Panc1 (cell line): Measurements from ENCODE around the gene WDFY1.

Experiments used
- TF ChIP-seq, protein P1 (sequence below): fragments of 450-650 bp; IDR thresholded peaks from 2 replicates; pipeline ENCODE4 v1.5.1; 2017; ENCODE audit warnings: mild to moderate bottlenecking
- TF ChIP-seq, protein P2 (sequence below), 2 experiments: IDR thresholded peaks; 2 replicates each; pipeline ENCODE4 v1.6.1; 2011 to 2012; ENCODE audit warnings: low read depth in 2 of 2, control low read depth in 1 of 2, low read length in 1 of 2, mild to moderate bottlenecking in 1 of 2, moderate library complexity in 1 of 2; ENCODE audit not compliant: insufficient read depth in 1 of 2

DNA sequence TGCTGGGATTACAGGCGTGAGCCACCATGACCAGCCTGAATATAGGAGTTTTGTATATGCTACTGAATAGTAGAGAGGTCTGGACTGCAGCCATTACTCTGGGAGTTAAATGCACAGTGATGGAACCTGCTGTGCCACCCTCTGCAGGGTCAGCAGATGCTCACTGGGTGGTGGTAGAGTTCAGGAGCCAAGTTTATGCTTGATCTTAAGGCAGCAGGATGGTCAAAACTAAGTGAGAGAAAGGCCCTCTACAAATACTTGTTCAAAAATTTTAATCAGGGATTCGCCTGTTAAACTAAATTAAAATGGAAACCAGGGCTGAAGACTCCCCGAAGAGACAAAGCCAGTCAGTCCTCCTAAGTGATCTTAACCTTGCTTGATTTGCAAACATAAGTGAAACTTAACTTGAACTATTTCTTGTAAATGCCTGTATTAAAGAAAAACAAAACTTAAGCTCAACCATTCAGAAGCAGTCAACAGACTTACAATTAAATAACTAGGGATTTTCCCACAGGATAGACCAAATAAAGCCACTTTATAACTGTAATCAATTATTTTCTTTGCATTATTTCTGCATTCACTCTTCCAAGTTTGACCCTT lies 4.2 kb upstream of the WDFY1 start:
- TF ChIP-seq, protein P1, sequence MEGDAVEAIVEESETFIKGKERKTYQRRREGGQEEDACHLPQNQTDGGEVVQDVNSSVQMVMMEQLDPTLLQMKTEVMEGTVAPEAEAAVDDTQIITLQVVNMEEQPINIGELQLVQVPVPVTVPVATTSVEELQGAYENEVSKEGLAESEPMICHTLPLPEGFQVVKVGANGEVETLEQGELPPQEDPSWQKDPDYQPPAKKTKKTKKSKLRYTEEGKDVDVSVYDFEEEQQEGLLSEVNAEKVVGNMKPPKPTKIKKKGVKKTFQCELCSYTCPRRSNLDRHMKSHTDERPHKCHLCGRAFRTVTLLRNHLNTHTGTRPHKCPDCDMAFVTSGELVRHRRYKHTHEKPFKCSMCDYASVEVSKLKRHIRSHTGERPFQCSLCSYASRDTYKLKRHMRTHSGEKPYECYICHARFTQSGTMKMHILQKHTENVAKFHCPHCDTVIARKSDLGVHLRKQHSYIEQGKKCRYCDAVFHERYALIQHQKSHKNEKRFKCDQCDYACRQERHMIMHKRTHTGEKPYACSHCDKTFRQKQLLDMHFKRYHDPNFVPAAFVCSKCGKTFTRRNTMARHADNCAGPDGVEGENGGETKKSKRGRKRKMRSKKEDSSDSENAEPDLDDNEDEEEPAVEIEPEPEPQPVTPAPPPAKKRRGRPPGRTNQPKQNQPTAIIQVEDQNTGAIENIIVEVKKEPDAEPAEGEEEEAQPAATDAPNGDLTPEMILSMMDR = no peak
- TF ChIP-seq, protein P2, sequence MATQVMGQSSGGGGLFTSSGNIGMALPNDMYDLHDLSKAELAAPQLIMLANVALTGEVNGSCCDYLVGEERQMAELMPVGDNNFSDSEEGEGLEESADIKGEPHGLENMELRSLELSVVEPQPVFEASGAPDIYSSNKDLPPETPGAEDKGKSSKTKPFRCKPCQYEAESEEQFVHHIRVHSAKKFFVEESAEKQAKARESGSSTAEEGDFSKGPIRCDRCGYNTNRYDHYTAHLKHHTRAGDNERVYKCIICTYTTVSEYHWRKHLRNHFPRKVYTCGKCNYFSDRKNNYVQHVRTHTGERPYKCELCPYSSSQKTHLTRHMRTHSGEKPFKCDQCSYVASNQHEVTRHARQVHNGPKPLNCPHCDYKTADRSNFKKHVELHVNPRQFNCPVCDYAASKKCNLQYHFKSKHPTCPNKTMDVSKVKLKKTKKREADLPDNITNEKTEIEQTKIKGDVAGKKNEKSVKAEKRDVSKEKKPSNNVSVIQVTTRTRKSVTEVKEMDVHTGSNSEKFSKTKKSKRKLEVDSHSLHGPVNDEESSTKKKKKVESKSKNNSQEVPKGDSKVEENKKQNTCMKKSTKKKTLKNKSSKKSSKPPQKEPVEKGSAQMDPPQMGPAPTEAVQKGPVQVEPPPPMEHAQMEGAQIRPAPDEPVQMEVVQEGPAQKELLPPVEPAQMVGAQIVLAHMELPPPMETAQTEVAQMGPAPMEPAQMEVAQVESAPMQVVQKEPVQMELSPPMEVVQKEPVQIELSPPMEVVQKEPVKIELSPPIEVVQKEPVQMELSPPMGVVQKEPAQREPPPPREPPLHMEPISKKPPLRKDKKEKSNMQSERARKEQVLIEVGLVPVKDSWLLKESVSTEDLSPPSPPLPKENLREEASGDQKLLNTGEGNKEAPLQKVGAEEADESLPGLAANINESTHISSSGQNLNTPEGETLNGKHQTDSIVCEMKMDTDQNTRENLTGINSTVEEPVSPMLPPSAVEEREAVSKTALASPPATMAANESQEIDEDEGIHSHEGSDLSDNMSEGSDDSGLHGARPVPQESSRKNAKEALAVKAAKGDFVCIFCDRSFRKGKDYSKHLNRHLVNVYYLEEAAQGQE (IDR thresholded peaks at IDR 0.05; ENCODE audit: insufficient read depth in 1 of 2, low read depth in 2 of 2, low read length in 1 of 2) = no peak
